Measurements from ENCODE around the gene KIF16B. TPM values are rescaled to one million over a fixed set of nuclear protein-coding genes. Genes with fewer than 3 reads are reported as not detected.

Gene KIF16B
- total and polyA plus RNA-seq, 9 of the 15 experiments (the other 6 are each of a cell fraction or from before 2014, with no cell fraction given), result 1.00 to 10.6 (median 8.5) TPM

DNA sequence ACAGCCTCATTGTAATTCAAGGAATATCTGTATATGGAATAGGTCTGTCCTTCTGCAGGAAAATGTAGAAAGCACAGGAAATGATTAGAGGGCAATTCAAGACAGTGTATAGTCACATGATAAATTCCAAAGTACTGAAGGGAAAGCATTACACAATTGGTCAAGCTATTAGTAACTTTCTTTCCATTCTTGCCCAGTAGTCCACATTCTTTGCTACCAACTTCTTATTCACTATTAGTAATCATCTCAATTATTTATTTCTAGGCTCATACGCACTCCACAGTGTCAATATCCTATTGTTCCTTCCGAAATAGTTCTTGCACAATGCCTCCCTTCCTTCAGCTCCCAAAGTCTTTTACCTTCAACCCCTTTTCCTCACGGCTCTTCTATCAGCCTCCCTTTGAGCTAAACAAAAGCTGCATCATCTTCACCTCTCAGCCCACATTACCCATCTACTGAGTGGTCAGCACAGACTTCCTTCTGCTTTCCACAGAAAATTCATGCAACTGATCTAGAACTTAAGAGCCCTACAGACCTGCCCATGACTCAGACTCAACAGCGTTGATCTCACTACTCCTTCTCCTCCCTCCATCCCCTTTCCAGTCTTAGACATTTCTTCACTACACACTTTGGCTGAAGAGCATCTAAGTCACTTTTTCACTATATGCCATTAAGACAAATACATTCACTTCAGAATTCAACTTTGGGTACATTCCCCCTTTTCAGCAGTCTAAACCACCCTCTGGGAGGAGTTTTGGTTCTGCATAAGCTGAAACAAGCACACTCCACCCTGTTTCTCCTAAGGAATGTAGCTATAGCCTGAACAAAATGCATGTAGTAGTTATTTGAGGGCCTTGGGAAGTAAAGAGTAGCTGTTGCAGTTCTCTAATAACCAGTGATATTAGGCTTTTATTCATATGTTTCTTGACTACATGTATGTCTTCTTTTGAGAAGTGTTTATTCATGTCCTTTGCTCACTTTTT, 157.9 kb downstream of the KIF16B start (continued):
- no peak for TF ChIP-seq HNRNPK (IDR thresholded peaks at IDR 0.05; ENCODE audit: low read depth, low read length, poor library complexity, severe bottlenecking)
- no peak for TF ChIP-seq ZNF316 (IDR thresholded peaks at IDR 0.05)
- TF ChIP-seq SRF (CRISPR knock-in tag; IDR thresholded peaks at IDR 0.05), result no peak
- no peak for TF ChIP-seq BDP1 (IDR thresholded peaks at IDR 0.05; ENCODE audit: insufficient read depth, insufficient read length)
- TF ChIP-seq NFIX (CRISPR knock-in tag; IDR thresholded peaks at IDR 0.05; ENCODE audit: low read depth), result no peak
- no peak for TF ChIP-seq EP400 (IDR thresholded peaks at IDR 0.05)
- TF ChIP-seq FUS (optimal IDR thresholded peaks at IDR 0.05; ENCODE audit: low read depth, low read length), result no peak
- no peak for TF ChIP-seq ZFPM2 (CRISPR knock-in tag; IDR thresholded peaks at IDR 0.05)
- no peak for TF ChIP-seq MTA2 (IDR thresholded peaks at IDR 0.05; ENCODE audit: low read depth)
- TF ChIP-seq JUN (IDR thresholded peaks at IDR 0.05; ENCODE audit: borderline replicate concordance, low read depth, low read length), result no peak
- no peak for TF ChIP-seq JUN (CRISPR knock-in tag; IDR thresholded peaks at IDR 0.05; ENCODE audit: borderline replicate concordance)

GRCh38 chr20:16412906-16413305, 160.3 kb downstream of the KIF16B start:
- H2AFZ ChIP-seq (ENCODE audit: low read depth, low read length), result no peak overlapping the region
- H4K20me1 ChIP-seq (replicated peaks; ENCODE audit: control insufficient read depth, insufficient read depth, low read length), result no peaks in the 10 kb centered on the region
- no peak for FAIRE-seq
- DNase-seq (ENCODE audit: extremely low read depth in 1 of 4, low spot score in 3 of 4), result no peak
- no peaks in the 10 kb centered on the region for H3K79me2 ChIP-seq (ENCODE audit: control insufficient read depth, insufficient read depth, low read length)
- no peaks in the 10 kb centered on the region; the same call in 1 of the 2 replicates for H3K9me3 ChIP-seq (replicated peaks; ENCODE audit: control insufficient read depth, insufficient read depth, low read depth, low read length)
- no peak overlapping the region for H3K27ac ChIP-seq (ENCODE audit: extremely low read depth, low read depth, low read length)
- 31% methylated on average over 1 of the region's 1 CpG for WGBS (ENCODE audit: insufficient coverage, low coverage, missing lambda C conversion rate)
- H3K9ac ChIP-seq (ENCODE audit: insufficient read depth in 1 of 2, low read depth in 2 of 2, low read length in 2 of 2), result no peak overlapping the region
- no peak for TF ChIP-seq NUFIP1 (IDR thresholded peaks at IDR 0.05; ENCODE audit: partially characterized antibody)
- no peak for TF ChIP-seq TCFL5 (CRISPR knock-in tag; conservative IDR thresholded peaks at IDR 0.05)
- CTCF ChIA-PET (ENCODE audit: low intra/inter-chr PET ratio), result no interaction called here
- intact Hi-C loops (cut with micrococcal nuclease), result no loop called here
- in situ Hi-C loops (cut with MboI), result no loop called here
- H3K4me2 ChIP-seq (ENCODE audit: insufficient read depth, low read length), result no peak overlapping the region
- POLR2A ChIA-PET, result no interaction called here
- no peaks in the 10 kb centered on the region for H3K9me1 ChIP-seq (ENCODE audit: control insufficient read depth, insufficient read depth, low read length)
- H3K4me3 ChIP-seq, result no peak overlapping the region
- H3K4me1 ChIP-seq (replicated peaks in 1 of 2; ENCODE audit: control insufficient read depth in 2 of 2, insufficient read depth in 2 of 2, low read length in 2 of 2), result peaks cover 0 to 17% of the 10 kb centered on the region in 2 experiments; a peak in 2 of 5 replicates
- no peaks in the 10 kb centered on the region for H3K27me3 ChIP-seq (ENCODE audit: control insufficient read depth in 2 of 2, insufficient read depth in 2 of 2, low read length in 2 of 2)
- BruUV-seq (replicated peaks), result no TSS peak
- no peak for ATAC-seq
- H3K36me3 ChIP-seq (ENCODE audit: control insufficient read depth, insufficient read depth, low read length), result no peaks in the 10 kb centered on the region
